GM18868 (cell line): ENCODE data around the gene PM20D2.
"Not testable (repeated sequence)": the region's sequence is repeated elsewhere in the genome, so short reads cannot be mapped to it uniquely, and the experiment has no call there.

Source experiments
- ATAC-seq: cut with Tn5 transposase; IDR thresholded peaks from one replicate; pipeline ENCODE4 v1.9.1; 2021; ENCODE audit warnings: mild to moderate bottlenecking, moderate library complexity; ENCODE audit not compliant: unreplicated experiment

PM20D2 gene, protein sequence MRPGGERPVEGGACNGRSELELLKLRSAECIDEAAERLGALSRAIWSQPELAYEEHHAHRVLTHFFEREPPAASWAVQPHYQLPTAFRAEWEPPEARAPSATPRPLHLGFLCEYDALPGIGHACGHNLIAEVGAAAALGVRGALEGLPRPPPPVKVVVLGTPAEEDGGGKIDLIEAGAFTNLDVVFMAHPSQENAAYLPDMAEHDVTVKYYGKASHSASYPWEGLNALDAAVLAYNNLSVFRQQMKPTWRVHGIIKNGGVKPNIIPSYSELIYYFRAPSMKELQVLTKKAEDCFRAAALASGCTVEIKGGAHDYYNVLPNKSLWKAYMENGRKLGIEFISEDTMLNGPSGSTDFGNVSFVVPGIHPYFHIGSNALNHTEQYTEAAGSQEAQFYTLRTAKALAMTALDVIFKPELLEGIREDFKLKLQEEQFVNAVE

DNA sequence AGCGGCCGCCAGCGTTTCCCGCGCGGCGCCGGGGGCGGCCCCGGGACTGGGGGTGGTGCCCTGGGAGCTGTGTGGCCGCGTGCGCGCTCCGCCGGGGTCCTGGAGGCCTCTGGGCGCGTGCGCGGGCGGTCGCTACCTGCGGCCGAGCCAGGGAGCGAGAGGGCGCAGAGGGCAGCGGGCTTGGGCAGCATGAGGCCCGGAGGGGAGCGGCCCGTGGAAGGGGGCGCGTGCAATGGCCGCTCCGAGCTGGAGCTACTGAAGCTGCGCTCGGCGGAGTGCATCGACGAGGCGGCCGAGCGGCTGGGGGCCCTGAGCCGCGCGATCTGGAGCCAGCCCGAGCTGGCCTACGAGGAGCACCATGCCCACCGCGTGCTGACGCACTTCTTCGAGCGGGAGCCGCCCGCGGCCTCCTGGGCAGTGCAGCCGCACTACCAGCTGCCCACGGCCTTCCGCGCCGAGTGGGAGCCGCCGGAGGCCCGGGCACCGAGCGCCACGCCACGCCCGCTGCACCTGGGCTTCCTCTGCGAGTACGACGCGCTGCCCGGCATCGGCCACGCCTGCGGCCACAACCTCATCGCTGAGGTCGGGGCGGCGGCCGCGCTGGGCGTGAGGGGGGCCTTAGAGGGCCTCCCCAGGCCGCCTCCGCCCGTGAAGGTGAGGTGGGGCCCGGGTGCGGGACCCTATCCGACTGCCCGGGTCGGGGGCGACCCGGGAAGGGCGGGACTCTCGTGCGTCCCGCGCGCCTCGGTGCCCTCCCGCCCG, at the start of gene PM20D2:
Gene PM20D2, plus strand, starts transcription at position 100 of the 762 bp plus-strand sequence. Its CDS starts 90 bp downstream, at position 190.
- peak; percentile 46 for ATAC-seq

DNA sequence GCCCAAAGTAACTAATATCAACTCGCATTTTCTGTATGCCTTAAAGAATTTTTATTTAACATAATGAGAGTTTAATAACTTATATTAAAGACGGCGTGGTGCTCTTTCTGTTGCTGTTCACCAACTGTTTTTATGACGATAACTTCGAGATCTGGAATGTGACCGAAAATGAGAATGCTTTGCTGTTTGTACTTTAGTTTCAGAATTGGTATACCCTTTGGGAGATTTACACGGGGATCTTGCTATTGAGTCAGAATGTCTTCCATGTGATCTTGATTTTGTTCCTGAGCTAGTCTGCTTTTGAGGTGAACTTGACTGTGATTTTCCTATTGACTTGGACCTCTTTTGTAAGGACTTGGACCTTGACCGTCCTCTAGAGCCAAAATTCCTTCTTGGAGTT, 47.4 kb upstream of the PM20D2 start:
- no peak for ATAC-seq

DNA sequence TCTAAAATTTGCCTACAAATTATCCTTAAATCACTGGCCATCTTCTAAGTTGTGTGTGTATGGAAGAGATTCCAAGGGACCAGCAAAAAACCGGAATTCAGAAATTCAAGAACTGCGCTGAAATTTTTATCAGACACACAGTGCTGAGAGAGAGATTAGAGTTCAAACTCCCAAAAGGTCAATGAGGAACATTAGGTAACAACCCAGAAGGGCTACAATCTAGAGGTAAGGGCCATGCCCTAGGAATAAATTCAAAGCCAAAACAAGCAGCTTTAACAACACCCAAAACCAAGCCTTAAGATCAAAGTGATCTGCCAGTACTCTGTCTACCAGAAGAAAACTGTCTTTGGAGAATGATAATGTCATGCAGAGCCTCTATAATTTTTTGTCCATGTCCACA, 45.7 kb upstream of the PM20D2 start:
- ATAC-seq, result no peak

DNA sequence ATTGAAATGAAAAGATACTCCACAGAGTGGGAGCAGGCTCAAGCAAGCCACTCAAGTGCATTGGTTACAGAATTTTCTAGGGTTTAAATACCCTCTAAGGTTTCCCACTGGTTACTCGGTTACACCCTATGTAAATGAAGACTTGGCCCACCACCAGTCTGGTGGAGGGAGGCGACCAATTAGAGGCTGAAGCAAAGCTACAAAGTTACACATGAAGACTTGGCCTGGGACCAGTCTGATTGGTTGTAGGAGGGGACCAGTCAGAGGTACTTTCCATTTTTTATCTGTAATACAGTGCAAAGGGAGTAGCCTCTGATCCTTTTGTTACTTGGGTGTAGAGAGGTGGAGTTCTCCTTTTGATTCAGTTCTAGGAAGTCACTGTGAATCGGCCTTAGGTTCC, 35.6 kb upstream of the PM20D2 start:
- ATAC-seq, result no peak

DNA sequence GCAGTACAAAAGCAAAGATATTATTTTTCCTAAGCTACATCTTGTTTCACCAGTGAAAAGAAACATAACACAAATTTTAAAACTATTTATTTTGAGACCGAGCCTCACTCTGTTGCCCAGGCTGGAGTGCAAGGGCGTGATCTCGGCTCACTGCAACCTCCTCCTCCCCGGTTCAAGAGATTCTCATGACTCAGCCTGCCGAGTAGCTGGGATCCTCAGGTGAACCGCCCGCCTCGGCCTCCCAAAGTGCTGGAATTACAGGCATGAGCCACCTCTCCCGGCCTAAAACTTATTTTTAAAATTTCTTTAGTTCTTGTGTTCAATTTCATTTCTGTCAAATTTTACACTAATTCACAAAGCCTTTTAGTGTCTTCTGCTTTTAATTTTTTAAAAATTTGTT, 33.9 kb upstream of the PM20D2 start:
- ATAC-seq, result no peak

DNA sequence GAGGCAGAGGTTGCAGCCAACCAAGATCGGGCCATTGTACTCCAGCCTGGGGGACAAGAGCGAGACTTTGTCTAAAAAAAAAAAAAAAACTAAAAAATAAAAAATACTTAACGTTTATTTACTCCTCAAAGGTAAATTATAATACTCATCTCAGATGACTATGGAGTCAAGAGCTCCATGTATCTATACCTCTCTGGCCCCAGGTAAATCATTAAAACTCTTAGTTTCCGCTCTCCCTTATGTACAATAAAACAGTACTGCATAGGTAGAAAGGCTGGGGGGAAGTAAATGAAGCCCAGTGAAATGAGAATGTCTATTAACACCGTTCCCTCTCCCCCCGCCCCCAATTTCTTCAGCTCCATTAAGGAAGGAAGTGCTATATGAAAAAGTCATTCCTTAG, 29.2 kb upstream of the PM20D2 start:
- ATAC-seq, result no peak

DNA sequence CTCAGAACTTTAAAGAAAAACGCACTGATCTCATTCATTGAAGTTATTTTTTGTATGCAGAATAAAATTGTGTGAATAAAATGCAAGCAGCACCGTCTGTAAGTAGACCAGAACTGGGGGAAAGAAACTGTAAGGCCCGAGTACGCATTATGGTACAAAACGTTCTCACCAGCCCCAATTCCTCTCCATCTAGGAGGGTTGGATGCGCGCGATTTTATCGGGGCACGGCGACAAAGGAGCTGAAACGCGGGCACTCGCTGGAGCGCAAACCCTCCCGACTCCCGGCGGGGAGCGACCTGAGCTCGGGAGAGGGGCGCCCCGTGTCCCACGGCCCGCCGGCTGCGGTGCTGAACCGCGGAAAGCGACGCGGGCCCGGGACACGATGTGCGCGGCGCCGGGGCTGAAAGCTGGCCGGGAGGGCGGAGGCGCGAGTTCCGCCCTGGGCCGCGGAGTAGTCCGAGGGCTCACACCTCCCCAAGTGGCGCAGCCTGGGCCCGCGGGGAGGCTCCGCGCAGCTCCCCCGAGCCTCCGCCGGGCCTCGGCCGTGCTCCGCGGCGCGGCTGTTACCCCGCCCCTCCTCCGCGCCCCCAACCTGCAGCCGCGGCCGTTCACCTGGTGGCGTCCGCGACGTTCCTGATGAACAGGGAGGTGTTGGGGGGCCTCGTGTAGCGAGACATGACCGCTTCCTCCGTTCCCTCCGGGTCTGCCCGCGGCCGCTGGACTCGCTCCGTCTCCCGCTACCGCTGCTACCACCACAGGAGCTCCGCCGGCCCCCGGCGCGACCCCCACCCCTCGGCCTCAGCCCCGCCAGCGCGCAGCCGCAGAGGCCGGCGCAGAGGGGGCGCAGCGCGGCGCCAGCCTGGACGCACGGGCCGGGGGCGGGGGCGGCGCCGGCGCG, 28.4 kb upstream of the PM20D2 start, which contains the start of gene SRSF12:
Gene SRSF12, minus strand, starts transcription at position 861 of the 898 bp plus-strand sequence. Its CDS starts 184 bp downstream, at position 677.
- peak; percentile 64 for ATAC-seq

DNA sequence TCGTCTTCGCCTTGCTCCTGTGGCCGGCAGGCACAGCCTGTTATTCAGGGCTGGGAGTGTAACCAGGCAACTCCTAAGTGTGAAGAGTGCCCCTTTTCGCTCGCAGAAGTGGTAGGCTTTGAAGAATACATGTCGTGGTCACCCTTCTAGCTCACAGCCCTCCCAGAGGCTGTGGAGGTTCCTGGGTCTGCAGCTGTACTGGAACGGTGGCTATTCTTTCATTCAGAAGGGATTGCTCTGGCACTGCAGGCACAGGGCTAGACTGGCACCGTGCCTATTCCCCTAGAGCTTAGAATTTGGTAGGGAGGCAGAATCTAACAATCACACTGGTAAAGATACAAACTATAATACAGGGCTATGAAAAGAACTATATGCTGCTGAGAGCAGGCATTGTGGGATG, 26.9 kb upstream of the PM20D2 start:
- no peak for ATAC-seq

DNA sequence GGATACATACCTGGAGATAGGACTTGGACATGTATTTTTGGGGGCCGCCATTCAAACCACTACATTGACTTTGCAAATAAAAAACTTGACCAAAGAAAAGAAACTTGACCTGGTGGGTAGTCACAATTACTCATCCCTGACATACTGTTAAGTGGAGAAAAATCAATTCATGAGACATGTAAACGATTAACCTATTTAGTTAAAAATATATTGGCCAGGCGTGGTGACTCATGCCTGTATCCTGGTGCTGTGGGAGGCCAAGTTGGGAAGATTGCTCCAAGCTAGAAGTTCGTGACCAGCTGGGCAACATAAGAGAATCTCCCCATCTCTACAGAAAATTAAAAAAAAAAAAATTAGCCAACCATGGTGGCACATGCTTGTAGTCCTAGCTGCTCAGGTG, 25.5 kb upstream of the PM20D2 start:
- ATAC-seq, result no peak

DNA sequence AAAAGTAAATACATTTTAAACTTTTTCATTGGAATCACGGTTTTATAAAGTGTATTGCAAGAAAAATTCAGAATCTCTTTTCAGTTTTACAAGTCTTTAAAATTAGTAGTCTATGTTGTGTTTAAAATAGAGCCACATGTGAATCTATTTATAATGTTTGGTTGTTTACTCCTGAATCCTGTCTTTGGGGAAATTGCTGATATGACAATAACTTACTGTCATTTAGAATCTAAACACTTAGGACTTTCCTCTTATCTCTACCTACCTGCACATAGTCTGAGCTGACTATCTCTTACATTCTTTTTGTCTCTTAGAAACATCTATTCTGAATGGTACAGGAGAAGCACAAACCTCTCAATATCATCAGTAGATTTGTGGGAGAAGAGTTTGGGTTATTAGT, 23.9 kb upstream of the PM20D2 start:
- ATAC-seq, result no peak

DNA sequence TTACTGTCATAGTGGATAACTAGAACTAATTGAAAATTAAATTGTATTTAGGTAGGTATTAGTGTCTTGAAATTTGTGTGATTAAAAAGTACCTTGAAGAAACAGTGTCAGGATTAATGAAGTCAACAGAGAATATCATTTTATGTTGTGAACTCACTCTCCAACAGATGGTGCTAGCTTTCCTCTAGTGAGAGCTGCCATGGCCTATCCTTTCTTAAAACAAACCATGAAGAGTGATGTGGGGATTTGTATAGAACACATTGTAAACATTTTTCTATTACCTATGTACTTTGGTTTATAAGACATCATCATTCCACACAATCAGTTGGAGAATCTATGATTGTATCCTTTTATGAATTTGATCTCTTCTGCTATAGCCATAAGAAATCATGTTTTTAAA, 23.2 kb upstream of the PM20D2 start:
- ATAC-seq, result no peak

DNA sequence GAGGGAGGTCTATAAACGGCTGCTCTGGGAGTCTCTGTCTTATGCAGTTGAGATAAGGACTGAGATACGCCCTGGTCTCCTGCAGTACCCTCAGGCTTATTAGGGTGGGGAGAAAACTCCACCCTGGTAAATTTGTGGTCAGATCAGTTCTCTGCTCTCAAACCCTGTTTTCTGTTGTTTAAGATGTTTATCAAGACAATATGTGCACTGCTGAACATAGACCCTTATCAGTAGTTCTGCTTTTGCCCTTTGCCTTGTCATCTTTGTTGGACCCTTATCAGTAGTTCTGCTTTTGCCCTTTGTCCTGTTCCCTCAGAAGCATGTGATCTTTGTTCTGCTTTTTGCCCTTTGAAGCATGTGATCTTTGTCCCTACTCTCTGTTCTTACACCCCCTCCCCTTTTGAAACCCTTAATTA, 17.6 kb upstream of the PM20D2 start:
- not testable (repeated sequence) for ATAC-seq

DNA sequence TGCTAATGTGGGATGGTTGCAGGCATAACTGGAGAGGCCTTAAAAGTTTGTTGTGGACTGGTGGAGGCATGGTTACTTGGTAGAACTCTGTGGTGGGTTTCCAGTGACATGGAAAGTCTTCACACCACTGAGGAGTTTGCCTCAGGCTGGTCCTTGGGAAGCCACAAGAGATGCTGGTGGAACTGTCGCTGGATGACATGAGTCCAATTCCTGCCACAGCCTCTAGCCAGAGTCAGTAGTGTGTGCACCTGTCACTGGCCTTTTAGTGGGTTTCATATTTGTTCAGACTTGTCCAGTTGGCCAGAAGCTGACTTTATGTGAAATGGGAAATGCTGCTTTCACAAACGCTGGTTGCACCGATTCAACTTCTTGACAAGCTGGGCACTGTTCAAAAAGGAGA, 14.3 kb upstream of the PM20D2 start:
- no peak for ATAC-seq

DNA sequence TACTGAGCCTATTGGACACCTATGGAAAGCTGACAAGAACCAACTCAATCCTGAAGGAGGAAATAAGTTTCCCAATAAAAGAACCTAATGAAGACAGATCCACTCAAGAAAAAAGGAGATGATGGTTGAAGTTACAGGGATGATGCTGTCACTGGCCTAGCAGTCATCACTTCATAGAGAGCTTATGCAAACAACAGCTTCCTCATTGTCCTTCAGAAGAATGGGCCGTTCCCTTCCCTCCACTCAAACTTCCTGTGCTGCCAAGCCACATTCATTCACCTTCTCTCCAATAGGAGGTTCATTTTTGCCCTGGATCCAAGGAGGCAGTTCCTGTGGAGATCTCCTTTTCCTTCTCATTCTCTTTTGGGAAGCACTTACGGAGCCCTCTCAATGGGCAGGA, 13.8 kb upstream of the PM20D2 start:
- no peak for ATAC-seq

DNA sequence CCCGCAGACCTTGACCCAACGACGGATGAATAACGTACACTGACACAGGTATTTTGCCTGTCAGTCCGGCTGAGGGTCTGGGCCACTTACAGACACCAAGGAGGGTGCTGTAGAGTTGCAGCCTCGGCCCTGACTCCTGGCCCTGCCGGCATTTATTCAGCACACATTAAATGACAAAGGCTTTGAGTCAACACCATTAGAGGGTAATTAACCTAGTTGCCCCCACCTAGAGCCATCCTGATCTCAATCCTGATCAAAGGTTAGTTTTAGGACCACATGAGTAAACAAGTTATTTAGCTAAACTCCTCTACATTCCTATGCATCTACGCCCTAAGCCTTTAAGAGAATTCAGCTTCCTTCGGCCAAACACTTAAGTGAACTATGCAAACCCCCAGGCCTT, 11.9 kb upstream of the PM20D2 start:
- ATAC-seq, result no peak

DNA sequence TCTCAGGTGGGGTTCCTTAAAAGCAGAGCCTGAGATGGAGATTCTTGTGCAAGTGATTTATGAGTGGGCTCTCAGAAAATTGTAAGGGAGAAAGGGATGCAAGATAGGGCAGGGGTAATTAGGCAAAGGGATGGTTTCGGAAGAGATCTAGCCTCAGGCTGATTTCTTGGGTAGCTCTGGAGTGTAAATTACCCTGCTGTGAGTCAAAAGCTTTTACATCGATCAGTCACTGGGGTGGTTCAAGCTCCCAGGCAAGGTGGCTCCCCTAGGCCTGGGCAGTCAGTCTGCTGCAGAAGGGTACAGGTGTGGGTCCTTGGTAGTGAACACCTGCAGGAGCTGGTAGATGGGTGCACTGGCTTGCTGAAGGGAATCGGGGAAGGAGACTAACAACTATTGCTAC, 11.1 kb upstream of the PM20D2 start:
- ATAC-seq, result no peak

DNA sequence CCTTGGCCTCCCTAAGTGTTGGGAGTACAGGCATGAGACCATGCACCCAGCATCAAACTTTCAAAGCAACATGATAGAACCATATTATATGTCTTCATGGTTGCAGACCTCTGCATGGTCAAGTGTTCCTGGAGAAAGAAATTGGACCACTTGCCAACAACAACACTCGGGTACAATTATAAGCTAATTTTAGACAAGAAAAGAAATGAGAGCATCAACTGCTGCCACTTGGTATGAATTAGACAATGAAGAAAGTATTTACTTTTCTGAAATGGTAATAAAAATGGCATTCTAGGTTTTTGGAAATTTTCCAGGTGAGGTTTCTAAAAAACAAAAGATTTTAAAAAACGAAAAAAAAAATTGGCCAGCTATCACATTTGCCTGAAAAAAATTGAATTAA, 7.7 kb upstream of the PM20D2 start:
- no peak for ATAC-seq

DNA sequence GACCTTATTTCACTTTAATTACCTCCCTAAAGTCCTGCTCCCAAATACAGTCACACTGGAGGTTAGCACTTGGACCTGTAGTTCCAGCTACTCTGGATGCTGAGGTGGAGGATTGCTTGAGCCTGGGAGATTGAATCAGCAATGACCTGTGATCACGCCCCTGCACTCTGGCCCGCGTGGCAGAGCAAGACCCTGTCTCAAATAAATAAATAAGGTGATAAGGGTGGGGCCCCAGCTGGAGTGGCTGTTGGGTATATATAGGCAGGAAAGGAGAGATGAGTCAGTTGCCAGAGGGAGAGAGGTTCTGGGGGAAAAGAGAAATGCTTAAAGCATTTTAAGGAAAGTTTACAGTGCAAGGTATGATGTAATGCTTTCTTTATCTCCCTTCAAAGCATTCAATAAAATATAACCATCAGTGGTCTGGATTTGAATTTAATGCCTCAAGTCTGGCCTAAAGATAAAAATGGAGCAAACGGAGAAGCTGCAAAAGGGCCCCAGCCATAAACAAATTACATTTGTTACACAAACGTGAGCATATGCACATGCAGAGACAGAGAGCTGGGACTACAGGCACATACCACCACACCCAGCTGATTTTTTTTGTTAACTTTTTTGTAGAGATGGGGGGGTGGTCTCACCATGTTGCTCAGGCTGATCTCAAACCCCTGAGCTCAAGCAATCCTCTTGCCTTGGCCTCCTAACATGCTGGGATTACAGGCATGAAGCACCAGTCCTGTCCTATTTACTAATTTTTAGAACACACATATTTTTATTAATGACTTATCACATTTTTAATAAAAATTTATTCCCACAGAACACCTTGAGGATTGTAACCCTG, 6.1 kb upstream of the PM20D2 start:
- no peak for ATAC-seq

DNA sequence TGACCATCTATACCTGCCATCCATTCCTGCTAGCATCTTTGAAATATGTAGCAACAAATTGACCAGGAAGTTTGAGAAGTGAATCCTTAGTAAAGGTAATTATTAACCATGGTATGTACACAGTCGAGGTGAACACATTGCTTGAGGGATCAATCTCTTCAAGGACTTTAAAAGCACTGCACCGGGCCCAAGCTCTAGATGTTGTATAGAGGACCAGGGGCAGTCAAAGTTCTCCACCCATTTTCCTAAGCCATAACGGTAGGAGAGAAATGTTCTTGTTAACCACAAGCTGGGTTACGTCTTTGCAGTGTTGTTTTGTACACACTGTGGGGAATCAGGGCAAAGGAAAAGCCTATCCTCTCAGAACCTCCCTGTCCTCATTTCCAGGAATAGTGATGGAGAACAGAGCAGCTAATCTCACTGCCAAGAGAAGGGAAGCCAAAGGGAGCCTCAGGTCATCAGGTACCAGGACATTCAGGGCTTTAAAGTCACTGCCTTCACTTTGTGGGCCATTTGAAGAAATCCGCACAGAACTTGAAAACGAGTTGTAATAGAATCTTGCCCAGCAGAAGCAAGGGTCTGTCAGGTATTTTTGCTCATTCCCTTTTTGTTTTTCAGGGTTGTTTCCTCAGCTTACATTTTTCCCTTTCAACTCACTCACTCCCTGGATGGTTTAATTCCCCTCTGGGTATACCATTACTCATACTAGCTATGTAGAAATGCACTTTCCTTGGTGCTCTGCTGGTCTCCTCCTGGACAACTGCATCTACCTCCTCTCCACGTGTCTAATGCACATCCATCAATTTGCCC, 5.3 kb upstream of the PM20D2 start:
- ATAC-seq, result no peak
